Measurements from ENCODE around the gene DNTT.

Gene DNTT

GRCh38 chr10:96310321-96310669 lies 6.1 kb downstream of the DNTT start:
- DNase-seq, result no peak

DNA sequence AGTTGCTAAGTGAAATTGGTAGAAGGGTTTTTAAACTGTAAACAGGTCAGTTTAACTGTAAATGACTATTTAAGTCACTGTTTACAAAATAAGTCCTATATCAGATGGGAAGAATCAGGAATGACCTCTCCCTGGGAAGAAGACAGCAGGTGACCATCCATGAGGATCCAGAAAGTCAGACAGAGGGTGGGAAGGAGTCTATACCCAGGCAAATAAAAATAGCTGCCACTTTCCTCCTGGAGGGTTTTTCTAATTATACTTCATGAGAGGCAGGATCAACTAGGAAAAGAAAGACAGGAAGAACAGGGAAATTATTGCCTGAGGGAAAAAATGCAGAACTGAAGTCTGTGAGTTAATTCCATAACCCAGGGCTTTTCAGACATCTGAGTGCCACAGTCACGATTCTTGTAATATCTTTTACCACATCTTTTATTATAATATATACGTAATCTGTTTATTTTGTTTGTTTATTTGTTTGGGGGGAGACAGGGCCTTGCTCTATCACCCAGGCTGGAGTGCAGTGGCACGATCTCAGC lies 7.0 kb downstream of the DNTT start:
- no peak for DNase-seq

DNA sequence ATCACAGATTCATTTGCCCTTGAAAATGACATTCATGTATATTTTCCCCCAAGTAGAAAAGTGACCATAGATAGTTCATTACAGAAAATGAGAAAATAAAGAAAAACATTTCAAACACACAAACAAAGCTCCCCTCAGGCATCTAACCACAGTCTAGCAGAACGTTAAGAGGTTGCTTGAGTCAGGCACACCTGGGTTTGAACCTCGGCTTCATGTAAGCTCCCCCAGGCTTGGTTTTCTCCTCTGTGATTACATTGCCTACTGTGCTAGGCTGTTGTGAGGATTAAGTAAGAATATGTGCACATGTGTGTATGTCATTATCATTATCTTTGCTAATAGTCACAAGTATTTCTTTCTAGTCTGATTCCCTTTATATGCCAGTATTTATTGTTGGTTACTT lies 9.1 kb downstream of the DNTT start:
- no peak for DNase-seq

- no peak for DNase-seq
These were observed 13.0 kb downstream of the DNTT start for GRCh38 chr10:96317067-96317833.

DNA sequence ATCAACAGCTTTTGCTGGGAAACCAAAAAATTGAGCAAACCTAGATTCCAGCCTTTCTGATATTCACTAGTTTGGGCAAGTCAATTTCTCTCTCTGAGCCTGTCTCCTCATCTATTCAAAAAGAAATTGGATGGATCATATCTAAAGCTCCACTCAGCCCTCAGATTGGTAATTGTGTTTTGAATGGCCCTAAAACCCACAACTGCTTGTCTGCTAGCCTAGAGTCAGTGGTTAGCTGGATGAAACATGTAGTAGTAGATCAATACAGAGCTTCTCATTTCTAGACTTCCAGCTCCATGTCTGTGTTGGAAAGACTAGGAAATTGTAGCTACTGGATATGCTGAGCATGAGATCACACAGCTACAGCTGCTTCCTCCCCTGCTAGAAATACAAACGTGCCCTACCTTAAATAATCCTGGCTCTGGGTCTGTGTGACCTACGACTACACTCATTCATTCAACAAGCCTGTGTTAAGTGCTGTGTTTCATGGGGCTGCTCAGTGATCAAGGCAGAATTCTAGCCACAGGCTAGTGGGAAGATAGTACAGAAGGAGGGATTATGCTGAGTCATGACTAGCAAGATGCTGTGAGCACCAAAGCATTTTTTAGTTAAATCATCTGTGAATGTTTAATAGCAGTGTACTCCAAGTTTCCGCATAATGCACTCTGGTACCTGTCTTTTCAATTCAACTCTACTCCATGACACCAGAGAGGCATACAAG lies 15.7 kb downstream of the DNTT start:
- no peak for DNase-seq

GRCh38 chr10:96321822-96322221 lies 17.6 kb downstream of the DNTT start:
- no peak for DNase-seq

DNA sequence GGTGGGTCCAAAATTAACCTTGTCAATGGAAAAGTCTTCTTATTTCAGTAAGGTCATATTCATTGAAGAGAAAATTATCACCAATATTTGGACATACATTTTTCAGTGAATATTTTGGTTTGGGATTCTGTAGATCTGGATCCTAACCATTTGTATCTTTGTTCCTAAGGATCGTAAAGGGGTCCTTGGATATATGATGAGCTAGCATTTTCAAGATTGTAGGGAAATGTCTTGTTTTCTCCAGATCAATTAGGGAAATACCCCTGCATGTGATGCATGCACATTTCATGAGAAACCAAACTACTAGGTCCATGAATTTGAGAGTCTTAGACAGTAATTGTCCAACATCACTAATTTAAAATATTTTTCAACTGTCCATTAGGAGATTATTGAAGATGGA lies 18.0 kb downstream of the DNTT start:
- DNase-seq, result no peak

GRCh38 chr10:96324447-96324846 lies 20.2 kb downstream of the DNTT start:
- DNase-seq, result no peak

- DNase-seq, result no peak
These were observed 21.6 kb downstream of the DNTT start for GRCh38 chr10:96325719-96326373.

DNA sequence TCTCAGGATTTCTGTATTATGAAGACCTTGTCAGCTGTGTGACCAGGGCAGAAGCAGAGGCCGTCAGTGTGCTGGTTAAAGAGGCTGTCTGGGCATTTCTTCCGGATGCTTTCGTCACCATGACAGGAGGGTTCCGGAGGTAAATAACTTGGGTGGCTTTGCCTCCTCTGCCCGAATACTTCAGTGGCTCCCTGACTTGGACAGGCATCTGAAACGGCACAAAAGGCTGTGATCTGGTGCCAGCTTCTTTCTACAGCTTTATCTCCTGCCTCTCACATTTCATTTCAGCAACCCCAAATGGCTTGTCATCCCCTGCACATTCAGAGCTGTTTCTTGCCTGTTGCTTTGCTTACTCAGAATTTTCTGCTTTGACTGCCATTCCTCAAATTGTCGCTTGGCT lies 23.2 kb downstream of the DNTT start:
- no peak for DNase-seq

GRCh38 chr10:96333101-96333500 lies 28.9 kb downstream of the DNTT start:
- DNase-seq, result no peak

- DNase-seq, result peak; percentile 11
These were observed 30.6 kb downstream of the DNTT start for GRCh38 chr10:96334616-96335526.

DNA sequence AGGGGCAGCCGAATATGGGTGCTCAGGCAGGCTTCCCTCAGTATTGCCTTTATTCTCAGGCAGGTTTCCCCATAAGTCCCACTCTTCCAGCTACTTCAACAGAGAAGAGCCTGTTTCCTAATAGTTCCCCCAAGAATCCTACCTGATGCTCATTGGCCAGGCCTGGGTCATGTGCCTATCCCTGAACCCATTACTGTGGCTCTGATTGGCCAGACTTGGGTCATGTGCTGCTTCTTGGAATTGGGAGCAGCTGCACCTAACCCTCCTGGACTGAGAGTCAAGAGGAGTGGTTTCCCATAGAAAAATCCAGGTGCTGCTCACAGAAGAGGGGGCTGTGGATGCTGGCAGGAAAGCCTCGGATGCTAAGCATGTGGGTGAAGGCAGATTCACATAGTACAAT lies 32.9 kb downstream of the DNTT start:
- DNase-seq, result no peak

DNA sequence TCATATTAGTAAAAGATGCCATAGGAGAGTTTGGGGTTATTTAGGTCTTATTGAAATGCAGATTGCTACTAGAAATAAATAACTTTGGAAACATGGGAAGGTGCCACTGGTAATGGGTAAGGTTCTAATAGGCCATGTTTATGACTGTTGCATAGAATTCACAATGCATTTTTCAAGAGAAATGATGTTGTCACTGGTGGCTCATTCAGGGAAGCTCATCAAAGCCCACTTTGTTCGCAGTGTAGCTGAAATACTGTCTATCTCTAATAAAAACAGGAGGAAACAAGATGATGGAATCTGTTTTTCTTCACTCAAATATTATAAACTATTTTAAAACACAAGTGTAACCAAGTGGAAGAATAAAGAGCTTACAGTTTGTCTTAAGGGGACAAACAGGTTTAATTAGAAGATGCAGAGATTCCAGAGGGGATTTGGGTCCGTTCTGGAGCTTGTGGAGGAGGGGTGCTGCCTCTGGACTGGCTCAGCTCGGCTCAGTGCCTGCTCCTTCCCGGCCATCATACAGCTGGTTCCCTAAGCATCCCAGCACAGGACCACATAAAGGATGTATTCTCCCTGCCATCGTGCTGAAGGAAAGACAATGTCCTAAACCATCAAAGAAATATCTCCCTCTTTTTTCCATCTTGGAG lies 34.2 kb downstream of the DNTT start:
- DNase-seq, result no peak

DNA sequence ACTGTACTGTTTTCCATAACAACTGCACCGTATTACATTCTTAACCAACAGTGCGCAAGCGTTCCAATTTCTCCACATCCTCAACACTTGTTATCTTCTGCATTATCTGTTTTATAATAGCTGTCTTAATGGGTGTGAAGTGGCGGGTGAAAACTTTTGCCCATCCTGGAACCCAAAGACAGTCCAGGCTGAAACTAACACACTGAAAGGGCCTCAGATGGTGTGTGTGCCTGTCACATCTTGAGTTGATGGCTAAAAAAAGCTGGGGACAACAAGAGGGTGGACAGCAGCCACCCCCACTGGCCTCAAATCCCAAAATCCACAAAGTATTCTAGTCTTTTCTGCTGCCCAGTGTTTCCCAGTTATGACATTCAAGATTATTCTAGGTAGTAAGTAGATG lies 35.1 kb downstream of the DNTT start:
- no peak for DNase-seq

- peak; percentile 72 for DNase-seq
These were observed 36.0 kb downstream of the DNTT start for GRCh38 chr10:96339956-96340904.

GRCh38 chr10:96341219-96342182 lies 37.3 kb downstream of the DNTT start:
- DNase-seq, result peak; percentile 4

- DNase-seq, result no peak
These were observed 38.2 kb downstream of the DNTT start for GRCh38 chr10:96342402-96342801.

- DNase-seq, result no peak
These were observed 39.9 kb downstream of the DNTT start for GRCh38 chr10:96344178-96344577.

DNA sequence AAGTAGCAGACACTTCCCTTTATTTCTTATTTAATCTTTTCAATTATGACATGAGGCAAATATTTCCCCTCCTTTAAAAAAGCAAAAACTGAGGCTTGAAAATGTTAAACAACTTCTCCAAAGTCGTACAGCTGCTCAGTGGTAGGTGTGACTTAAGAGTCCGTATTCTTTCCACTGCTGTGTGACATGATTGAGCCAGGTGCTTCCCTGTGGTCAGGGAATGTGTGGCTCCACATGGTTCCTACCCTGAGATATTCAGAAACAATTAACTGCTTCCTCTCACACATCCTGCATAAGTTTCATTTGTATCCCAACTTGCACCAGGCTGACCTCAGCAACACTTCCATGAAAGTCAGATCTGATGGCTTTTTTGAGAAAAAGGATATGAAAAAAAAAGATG lies 41.0 kb downstream of the DNTT start:
- no peak for DNase-seq
